HEK293 (cell line): ENCODE measurements around the gene CABLES2.

Experiments used
- CTCF ChIA-PET: fragments of 350-600 bp; formaldehyde crosslinking; extraction: SDS; loops from one replicate; lab custom pipeline; 2021; ENCODE audit warnings: antibody characterized with exemption; lab: Yijun Ruan, JAX
- POLR2A ChIA-PET: fragments of 300-600 bp; formaldehyde crosslinking; extraction: SDS; loops from one replicate; lab custom pipeline; 2020; ENCODE audit warnings: antibody characterized with exemption, inconsistent platforms; lab: Yijun Ruan, JAX
- H3K27ac ChIP-seq: fragments of 200-500 bp; sonication (Bioruptor generic); 2 replicates; pipeline ENCODE4 v1.5.1; 2014; ENCODE audit warnings: low read depth, low read length, control low read depth, inconsistent platforms; ENCODE audit errors: extremely low read depth
- H3K36me3 ChIP-seq, 2 experiments: fragments of 200-500 bp in 1 of 2; sonication (Bioruptor generic) in 1 of 2; 1 replicate in 1 of 2; 2 replicates in 1 of 2; pipeline ENCODE4 v1.5.1; 2014 to 2017; ENCODE audit warnings: inconsistent platforms in 2 of 2, low read length in 2 of 2; ENCODE audit not compliant: control insufficient read depth in 2 of 2, insufficient read depth in 1 of 2
- H3K4me1 ChIP-seq: fragments of 200-500 bp; sonication (Bioruptor generic); 2 replicates; pipeline ENCODE4 v1.5.1; 2014; ENCODE audit warnings: mild to moderate bottlenecking, low read length, inconsistent platforms; ENCODE audit not compliant: control insufficient read depth, insufficient read depth
- H3K4me3 ChIP-seq: 2 replicates; pipeline ENCODE4 v1.5.1; 2011; ENCODE audit warnings: low read depth, mild to moderate bottlenecking, control low read depth, low read length, moderate library complexity
- H3K9me3 ChIP-seq: fragments of 200-500 bp; sonication (Bioruptor generic); 2 replicates; pipeline ENCODE4 v1.5.1; 2014; ENCODE audit warnings: low read depth, low read length, inconsistent platforms; ENCODE audit not compliant: control insufficient read depth, insufficient read depth
- GLI2 ChIP-seq: fragments of 450-650 bp; formaldehyde crosslinking; IDR thresholded peaks from 2 replicates; pipeline ENCODE4; 2017; ENCODE audit warnings: missing biosample characterization, missing genetic modification characterization, low read depth, borderline replicate concordance
- GLI4 ChIP-seq: fragments of 450-650 bp; formaldehyde crosslinking; IDR thresholded peaks from 2 replicates; pipeline ENCODE4 v1.5.1; 2016; ENCODE audit warnings: missing biosample characterization, missing genetic modification characterization
- GLIS2 ChIP-seq: fragments of 450-650 bp; formaldehyde crosslinking; IDR thresholded peaks from 2 replicates; pipeline ENCODE4 v1.5.1; 2016; ENCODE audit warnings: missing biosample characterization, missing genetic modification characterization
- RBAK ChIP-seq: fragments of 450-650 bp; formaldehyde crosslinking; IDR thresholded peaks from 2 replicates; pipeline ENCODE4 v1.5.1; 2016; ENCODE audit warnings: missing biosample characterization, missing genetic modification characterization
- SP2 ChIP-seq: fragments of 450-650 bp; formaldehyde crosslinking; IDR thresholded peaks from 2 replicates; pipeline ENCODE4 v1.5.1; 2016; ENCODE audit warnings: missing biosample characterization, missing genetic modification characterization
- ZNF184 ChIP-seq: fragments of 450-650 bp; IDR thresholded peaks from 2 replicates; pipeline ENCODE4 v1.5.1; 2018; ENCODE audit warnings: missing biosample characterization, mild to moderate bottlenecking, missing genetic modification characterization
- ZNF223 ChIP-seq: fragments of 450-650 bp; formaldehyde crosslinking; IDR thresholded peaks from 2 replicates; pipeline ENCODE4 v1.5.1; 2016; ENCODE audit warnings: missing biosample characterization, missing genetic modification characterization
- ZNF404 ChIP-seq: fragments of 450-650 bp; formaldehyde crosslinking; IDR thresholded peaks from 2 replicates; pipeline ENCODE4 v1.5.1; 2017; ENCODE audit warnings: missing biosample characterization, missing genetic modification characterization
- ZNF501 ChIP-seq: fragments of 450-650 bp; formaldehyde crosslinking; IDR thresholded peaks from 2 replicates; pipeline ENCODE4 v1.5.1; 2016; ENCODE audit warnings: missing biosample characterization, missing genetic modification characterization
- ZNF514 ChIP-seq: fragments of 450-650 bp; formaldehyde crosslinking; IDR thresholded peaks from 2 replicates; pipeline ENCODE4 v1.5.1; 2016; ENCODE audit warnings: missing biosample characterization, missing genetic modification characterization
- ZNF549 ChIP-seq: fragments of 450-650 bp; IDR thresholded peaks from 2 replicates; pipeline ENCODE4 v1.5.1; 2018; ENCODE audit warnings: missing biosample characterization, missing genetic modification characterization, mild to moderate bottlenecking, inconsistent platforms, moderate library complexity
- ZNF624 ChIP-seq: fragments of 450-650 bp; formaldehyde crosslinking; IDR thresholded peaks from 2 replicates; pipeline ENCODE4 v1.5.1; 2017; ENCODE audit warnings: missing biosample characterization, missing genetic modification characterization
- ZNF660 ChIP-seq: fragments of 450-650 bp; IDR thresholded peaks from 2 replicates; pipeline ENCODE4 v1.5.1; 2018; ENCODE audit warnings: missing biosample characterization, mild to moderate bottlenecking, missing genetic modification characterization
- ZNF664 ChIP-seq: fragments of 450-650 bp; formaldehyde crosslinking; IDR thresholded peaks from 2 replicates; pipeline ENCODE4 v1.5.1; 2016; ENCODE audit warnings: missing biosample characterization, missing genetic modification characterization
- ZNF707 ChIP-seq: fragments of 450-650 bp; formaldehyde crosslinking; IDR thresholded peaks from 2 replicates; pipeline ENCODE4 v1.5.1; 2016; ENCODE audit warnings: missing biosample characterization, missing genetic modification characterization
- TF ChIP-seq, protein P1 (sequence below): fragments of 450-650 bp; formaldehyde crosslinking; IDR thresholded peaks from 2 replicates; pipeline ENCODE4 v1.5.1; 2016; ENCODE audit warnings: missing biosample characterization, missing genetic modification characterization
- TF ChIP-seq, protein P2 (sequence below): fragments of 450-650 bp; formaldehyde crosslinking; IDR thresholded peaks from 2 replicates; pipeline ENCODE4 v1.5.1; 2016; ENCODE audit warnings: missing biosample characterization, missing genetic modification characterization
- TF ChIP-seq, protein P3 (sequence below): fragments of 450-650 bp; formaldehyde crosslinking; IDR thresholded peaks from 2 replicates; pipeline ENCODE4 v1.5.1; 2016; ENCODE audit warnings: missing biosample characterization, missing genetic modification characterization
- TF ChIP-seq, protein P4 (sequence below): fragments of 450-650 bp; formaldehyde crosslinking; IDR thresholded peaks from 2 replicates; pipeline ENCODE4 v1.5.1; 2016; ENCODE audit warnings: missing biosample characterization, missing genetic modification characterization
- TF ChIP-seq, protein P5 (sequence below): fragments of 450-650 bp; formaldehyde crosslinking; IDR thresholded peaks from 2 replicates; pipeline ENCODE4 v1.5.1; 2016; ENCODE audit warnings: missing biosample characterization, missing genetic modification characterization, low read depth
- TF ChIP-seq, protein P6 (sequence below): fragments of 450-650 bp; formaldehyde crosslinking; IDR thresholded peaks from 2 replicates; pipeline ENCODE4 v1.5.1; 2016; ENCODE audit warnings: missing biosample characterization, missing genetic modification characterization
- TF ChIP-seq, protein P7 (sequence below): fragments of 450-650 bp; formaldehyde crosslinking; IDR thresholded peaks from 2 replicates; pipeline ENCODE4 v1.5.1; 2016; ENCODE audit warnings: missing biosample characterization, missing genetic modification characterization, low read depth

CABLES2 gene

DNA sequence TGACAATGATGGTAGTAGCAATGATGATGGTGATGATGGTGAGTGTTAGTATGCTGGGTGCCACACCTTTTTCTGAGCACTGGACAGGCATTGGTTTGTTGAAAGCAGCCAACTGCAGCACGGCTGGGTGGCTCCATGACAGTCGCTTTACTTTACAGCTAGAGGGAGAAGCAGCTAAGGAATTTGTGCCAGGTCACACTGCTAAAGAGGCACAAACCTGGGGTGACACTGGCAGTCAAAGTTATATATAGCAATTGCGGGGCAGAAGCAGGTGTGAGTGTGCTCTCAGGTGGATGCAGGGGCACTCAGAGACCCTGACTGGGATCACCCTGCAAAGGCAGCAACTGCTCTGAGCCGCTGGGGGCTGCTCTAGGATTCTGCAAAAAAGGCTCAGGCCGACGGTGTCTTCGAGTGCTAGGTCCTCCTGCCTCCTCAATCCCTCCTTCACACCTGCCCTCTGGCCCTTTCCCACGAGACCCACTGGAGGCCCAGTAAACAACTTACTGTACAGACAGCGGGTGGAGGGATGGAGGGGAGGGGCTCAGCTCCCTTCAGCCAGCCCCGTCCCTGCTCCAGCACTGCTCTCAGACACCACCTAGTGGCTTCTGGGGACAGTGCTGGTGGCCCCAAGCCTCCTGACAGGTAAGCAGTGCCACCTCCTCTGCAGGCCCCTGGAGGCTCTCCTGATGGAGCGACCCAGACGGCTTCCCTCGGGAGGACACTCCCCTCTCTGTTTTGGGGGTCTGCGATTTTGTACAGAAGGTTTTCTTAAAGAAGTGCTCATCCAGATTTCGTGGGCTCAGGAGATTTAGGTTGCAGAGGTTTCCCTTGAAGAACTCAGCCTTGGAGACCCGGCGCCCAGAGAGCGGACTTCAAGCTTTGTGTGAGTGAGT lies 24.5 kb downstream of the CABLES2 start (continued):
- TF ChIP-seq, protein P1, sequence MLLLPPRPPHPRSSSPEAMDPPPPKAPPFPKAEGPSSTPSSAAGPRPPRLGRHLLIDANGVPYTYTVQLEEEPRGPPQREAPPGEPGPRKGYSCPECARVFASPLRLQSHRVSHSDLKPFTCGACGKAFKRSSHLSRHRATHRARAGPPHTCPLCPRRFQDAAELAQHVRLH (tag by site-specific recombination): no peak
- TF ChIP-seq, protein P2, sequence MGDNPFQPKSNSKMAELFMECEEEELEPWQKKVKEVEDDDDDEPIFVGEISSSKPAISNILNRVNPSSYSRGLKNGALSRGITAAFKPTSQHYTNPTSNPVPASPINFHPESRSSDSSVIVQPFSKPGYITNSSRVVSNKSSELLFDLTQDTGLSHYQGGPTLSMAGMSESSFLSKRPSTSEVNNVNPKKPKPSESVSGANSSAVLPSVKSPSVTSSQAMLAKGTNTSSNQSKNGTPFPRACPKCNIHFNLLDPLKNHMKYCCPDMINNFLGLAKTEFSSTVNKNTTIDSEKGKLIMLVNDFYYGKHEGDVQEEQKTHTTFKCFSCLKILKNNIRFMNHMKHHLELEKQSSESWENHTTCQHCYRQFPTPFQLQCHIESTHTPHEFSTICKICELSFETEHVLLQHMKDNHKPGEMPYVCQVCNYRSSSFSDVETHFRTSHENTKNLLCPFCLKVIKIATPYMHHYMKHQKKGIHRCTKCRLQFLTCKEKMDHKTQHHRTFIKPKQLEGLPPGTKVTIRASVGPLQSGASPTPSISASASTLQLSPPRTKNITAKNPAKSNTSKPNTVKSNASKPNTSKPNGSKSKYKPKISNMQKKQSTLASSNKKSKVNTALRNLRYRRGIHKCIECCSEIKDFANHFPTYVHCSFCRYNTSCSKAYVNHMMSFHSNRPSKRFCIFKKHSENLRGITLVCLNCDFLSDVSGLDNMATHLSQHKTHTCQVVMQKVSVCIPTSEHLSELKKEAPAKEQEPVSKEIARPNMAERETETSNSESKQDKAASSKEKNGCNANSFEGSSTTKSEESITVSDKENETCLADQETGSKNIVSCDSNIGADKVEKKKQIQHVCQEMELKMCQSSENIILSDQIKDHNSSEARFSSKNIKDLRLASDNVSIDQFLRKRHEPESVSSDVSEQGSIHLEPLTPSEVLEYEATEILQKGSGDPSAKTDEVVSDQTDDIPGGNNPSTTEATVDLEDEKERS: no peak
- TF ChIP-seq RBAK (tag by site-specific recombination) (no peak), ZNF549 (tag by site-specific recombination) (no peak), ZNF624 (tag by site-specific recombination) (no peak), SP2 (tag by site-specific recombination) (no peak), ZNF184 (tag by site-specific recombination) (no peak)
- TF ChIP-seq, protein P3, sequence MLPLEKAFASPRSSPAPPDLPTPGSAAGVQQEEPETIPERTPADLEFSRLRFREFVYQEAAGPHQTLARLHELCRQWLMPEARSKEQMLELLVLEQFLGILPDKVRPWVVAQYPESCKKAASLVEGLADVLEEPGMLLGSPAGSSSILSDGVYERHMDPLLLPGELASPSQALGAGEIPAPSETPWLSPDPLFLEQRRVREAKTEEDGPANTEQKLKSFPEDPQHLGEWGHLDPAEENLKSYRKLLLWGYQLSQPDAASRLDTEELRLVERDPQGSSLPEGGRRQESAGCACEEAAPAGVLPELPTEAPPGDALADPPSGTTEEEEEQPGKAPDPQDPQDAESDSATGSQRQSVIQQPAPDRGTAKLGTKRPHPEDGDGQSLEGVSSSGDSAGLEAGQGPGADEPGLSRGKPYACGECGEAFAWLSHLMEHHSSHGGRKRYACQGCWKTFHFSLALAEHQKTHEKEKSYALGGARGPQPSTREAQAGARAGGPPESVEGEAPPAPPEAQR (tag by site-specific recombination): no peak
- TF ChIP-seq, protein P4, sequence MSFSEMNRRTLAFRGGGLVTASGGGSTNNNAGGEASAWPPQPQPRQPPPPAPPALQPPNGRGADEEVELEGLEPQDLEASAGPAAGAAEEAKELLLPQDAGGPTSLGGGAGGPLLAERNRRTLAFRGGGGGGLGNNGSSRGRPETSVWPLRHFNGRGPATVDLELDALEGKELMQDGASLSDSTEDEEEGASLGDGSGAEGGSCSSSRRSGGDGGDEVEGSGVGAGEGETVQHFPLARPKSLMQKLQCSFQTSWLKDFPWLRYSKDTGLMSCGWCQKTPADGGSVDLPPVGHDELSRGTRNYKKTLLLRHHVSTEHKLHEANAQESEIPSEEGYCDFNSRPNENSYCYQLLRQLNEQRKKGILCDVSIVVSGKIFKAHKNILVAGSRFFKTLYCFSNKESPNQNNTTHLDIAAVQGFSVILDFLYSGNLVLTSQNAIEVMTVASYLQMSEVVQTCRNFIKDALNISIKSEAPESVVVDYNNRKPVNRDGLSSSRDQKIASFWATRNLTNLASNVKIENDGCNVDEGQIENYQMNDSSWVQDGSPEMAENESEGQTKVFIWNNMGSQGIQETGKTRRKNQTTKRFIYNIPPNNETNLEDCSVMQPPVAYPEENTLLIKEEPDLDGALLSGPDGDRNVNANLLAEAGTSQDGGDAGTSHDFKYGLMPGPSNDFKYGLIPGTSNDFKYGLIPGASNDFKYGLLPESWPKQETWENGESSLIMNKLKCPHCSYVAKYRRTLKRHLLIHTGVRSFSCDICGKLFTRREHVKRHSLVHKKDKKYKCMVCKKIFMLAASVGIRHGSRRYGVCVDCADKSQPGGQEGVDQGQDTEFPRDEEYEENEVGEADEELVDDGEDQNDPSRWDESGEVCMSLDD (tag by site-specific recombination): peak; percentile 16; the same call in 1 of the 2 replicates
- TF ChIP-seq, protein P5, sequence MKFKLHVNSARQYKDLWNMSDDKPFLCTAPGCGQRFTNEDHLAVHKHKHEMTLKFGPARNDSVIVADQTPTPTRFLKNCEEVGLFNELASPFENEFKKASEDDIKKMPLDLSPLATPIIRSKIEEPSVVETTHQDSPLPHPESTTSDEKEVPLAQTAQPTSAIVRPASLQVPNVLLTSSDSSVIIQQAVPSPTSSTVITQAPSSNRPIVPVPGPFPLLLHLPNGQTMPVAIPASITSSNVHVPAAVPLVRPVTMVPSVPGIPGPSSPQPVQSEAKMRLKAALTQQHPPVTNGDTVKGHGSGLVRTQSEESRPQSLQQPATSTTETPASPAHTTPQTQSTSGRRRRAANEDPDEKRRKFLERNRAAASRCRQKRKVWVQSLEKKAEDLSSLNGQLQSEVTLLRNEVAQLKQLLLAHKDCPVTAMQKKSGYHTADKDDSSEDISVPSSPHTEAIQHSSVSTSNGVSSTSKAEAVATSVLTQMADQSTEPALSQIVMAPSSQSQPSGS (tag by site-specific recombination): no peak
- TF ChIP-seq, protein P6, sequence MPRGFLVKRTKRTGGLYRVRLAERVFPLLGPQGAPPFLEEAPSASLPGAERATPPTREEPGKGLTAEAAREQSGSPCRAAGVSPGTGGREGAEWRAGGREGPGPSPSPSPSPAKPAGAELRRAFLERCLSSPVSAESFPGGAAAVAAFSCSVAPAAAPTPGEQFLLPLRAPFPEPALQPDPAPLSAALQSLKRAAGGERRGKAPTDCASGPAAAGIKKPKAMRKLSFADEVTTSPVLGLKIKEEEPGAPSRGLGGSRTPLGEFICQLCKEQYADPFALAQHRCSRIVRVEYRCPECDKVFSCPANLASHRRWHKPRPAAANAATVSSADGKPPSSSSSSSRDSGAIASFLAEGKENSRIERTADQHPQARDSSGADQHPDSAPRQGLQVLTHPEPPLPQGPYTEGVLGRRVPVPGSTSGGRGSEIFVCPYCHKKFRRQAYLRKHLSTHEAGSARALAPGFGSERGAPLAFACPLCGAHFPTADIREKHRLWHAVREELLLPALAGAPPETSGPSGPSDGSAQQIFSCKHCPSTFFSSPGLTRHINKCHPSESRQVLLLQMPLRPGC (tag by site-specific recombination): no peak

DNA sequence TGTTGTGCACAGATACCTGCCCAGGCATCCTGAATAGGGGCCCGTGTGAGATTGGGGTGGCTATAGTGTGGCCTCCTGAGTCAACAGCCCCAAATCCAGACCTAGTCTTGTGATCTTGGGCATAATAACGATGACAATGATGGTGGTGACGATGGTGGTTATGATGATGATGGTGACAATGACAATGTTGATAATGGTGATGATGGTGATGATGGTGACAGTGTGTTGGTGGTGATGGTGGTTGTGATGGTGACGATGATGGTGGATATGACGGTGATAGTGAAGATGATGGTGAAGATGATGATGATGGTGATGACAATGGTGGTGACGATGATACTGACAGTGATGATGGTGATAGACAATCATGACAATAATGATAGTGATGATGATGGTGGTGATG lies 25.2 kb downstream of the CABLES2 start:
- Histone ChIP-seq H3K9me3 (no peaks in the 10 kb centered on the region), H3K27ac (no peak overlapping the region), H3K4me3 (no peak overlapping the region), H3K4me1 (no peaks in the 10 kb centered on the region), H3K36me3 (peaks cover 4 to 15% of the 10 kb centered on the region in 2 experiments; a peak in 2 of 3 replicates)
- CTCF ChIA-PET: interaction anchor here (0.9 to 2.3 kb wide), 8 partner anchors 12 to 98 kb away, joined by 5 to 32 read pairs (median 10); partner anchors contain the start of gene ADRM1
- POLR2A ChIA-PET: interaction anchor here (1.2 to 3.4 kb wide), 5 partner anchors 12 to 80 kb away, joined by 4 to 24 read pairs (median 6); no protein-coding TSS in a partner anchor
- TF ChIP-seq ZNF707 (tag by site-specific recombination): 0 out of 2 replicates have a peak, but pooled peaks have one; percentile 42
- no peak for TF ChIP-seq GLIS2 (tag by site-specific recombination)
- TF ChIP-seq, protein P7, sequence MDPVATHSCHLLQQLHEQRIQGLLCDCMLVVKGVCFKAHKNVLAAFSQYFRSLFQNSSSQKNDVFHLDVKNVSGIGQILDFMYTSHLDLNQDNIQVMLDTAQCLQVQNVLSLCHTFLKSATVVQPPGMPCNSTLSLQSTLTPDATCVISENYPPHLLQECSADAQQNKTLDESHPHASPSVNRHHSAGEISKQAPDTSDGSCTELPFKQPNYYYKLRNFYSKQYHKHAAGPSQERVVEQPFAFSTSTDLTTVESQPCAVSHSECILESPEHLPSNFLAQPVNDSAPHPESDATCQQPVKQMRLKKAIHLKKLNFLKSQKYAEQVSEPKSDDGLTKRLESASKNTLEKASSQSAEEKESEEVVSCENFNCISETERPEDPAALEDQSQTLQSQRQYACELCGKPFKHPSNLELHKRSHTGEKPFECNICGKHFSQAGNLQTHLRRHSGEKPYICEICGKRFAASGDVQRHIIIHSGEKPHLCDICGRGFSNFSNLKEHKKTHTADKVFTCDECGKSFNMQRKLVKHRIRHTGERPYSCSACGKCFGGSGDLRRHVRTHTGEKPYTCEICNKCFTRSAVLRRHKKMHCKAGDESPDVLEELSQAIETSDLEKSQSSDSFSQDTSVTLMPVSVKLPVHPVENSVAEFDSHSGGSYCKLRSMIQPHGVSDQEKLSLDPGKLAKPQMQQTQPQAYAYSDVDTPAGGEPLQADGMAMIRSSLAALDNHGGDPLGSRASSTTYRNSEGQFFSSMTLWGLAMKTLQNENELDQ (tag by site-specific recombination): no peak
- no peak for TF ChIP-seq ZNF501 (tag by site-specific recombination)
- no peak for TF ChIP-seq GLI4 (tag by site-specific recombination)
- no peak for TF ChIP-seq ZNF223 (tag by site-specific recombination)
- peak; percentile 16; the same call in 1 of the 2 replicates for TF ChIP-seq ZNF514 (tag by site-specific recombination)
- TF ChIP-seq ZNF404: no peak
- TF ChIP-seq ZNF660: no peak
- no peak for TF ChIP-seq ZNF664 (tag by site-specific recombination)
- no peak for TF ChIP-seq GLI2 (tag by site-specific recombination)
